ENCODE data around the gene SLC9A4. TPM values are rescaled to one million over a fixed set of nuclear protein-coding genes. Genes with fewer than 3 reads are reported as not detected.

The SLC9A4 gene
- total and polyA plus RNA-seq, 2 donors (not counting 1 experiment from before 2014, with no cell fraction given): 0.20 TPM; not detected in 1

GRCh38 chr2:102461188-102461587 is 11.8 kb upstream of the SLC9A4 start:
- Mint-ChIP-seq H3K9me3 (ENCODE audit: insufficient read depth) (peaks cover 3% of the 10 kb centered on the region), H3K4me1 (no peaks in the 10 kb centered on the region), H3K4me3 (no peak overlapping the region), H3K27ac (no peak overlapping the region), H3K27me3 (peaks cover 29% of the 10 kb centered on the region)
- no peak for TF ChIP-seq EZH2 (IDR thresholded peaks at IDR 0.05; ENCODE audit: borderline replicate concordance, insufficient read depth, low read depth, low read length, poor library complexity, severe bottlenecking)
- TF ChIP-seq CTCF (IDR thresholded peaks at IDR 0.05): no peak
- Histone ChIP-seq H3K27ac (ENCODE audit: low read length in 2 of 2) (no peak overlapping the region), H3K36me3 (replicated peaks in 1 of 2; ENCODE audit: control extremely low read depth in 1 of 2, control insufficient read depth in 1 of 2, extremely low read depth in 1 of 2, insufficient read depth in 2 of 2, low read length in 1 of 2) (no peaks in the 10 kb centered on the region), H4K20me1 (ENCODE audit: control insufficient read depth, insufficient read depth, low read length, poor library complexity, severe bottlenecking) (no peaks in the 10 kb centered on the region), H3K27me3 (replicated peaks in 1 of 4; ENCODE audit: control extremely low read depth in 1 of 4, control insufficient read depth in 3 of 4, insufficient read depth in 4 of 4, low read length in 3 of 4) (peaks cover 0 to 4% (median 0%) of the 10 kb centered on the region in 4 experiments), H3K9ac (ENCODE audit: low read length) (no peak overlapping the region), H3K79me2 (ENCODE audit: control insufficient read depth, insufficient read depth, low read length) (no peaks in the 10 kb centered on the region), H3K9me3 (ENCODE audit: control extremely low read depth in 1 of 3, control insufficient read depth in 2 of 3, insufficient read depth in 1 of 3, low read length in 2 of 3) (peaks cover 0 to 4% (median 0%) of the 10 kb centered on the region in 3 donors), H3K4me1 (ENCODE audit: control insufficient read depth in 2 of 2, insufficient read depth in 2 of 2, low read length in 2 of 2) (no peaks in the 10 kb centered on the region), H2AFZ (ENCODE audit: insufficient read depth, low read depth, low read length, poor library complexity, severe bottlenecking) (no peak overlapping the region), H3K4me2 (replicated peaks; ENCODE audit: low read depth, low read length, poor library complexity, severe bottlenecking) (no peak overlapping the region), H3K4me3 (ENCODE audit: control extremely low read depth in 1 of 5, extremely low read depth in 1 of 5, insufficient read depth in 1 of 5, low read depth in 2 of 5, low read length in 4 of 5) (no peak overlapping the region)
- POLR2A ChIA-PET: no interaction called here
- intact Hi-C loops (cut with micrococcal nuclease): no loop called here
- no peak for DNase-seq
- WGBS (ENCODE audit: insufficient coverage): 90% methylated on average over 5 of the region's 6 CpGs
- CTCF ChIA-PET: interaction anchor here (0.9 to 3.4 kb wide), 3 partner anchors 9 to 220 kb away, joined by 4 to 17 read pairs (median 5); partner anchors contain the start of gene SLC9A4
- no peak for ATAC-seq (ENCODE audit: low read depth)

GRCh38 chr2:102463160-102463559 is 9.9 kb upstream of the SLC9A4 start:
- Mint-ChIP-seq H3K9me3 (ENCODE audit: insufficient read depth) (peaks cover 3% of the 10 kb centered on the region), H3K4me1 (no peaks in the 10 kb centered on the region), H3K4me3 (no peak overlapping the region), H3K27ac (no peak overlapping the region), H3K27me3 (peaks cover 27% of the 10 kb centered on the region)
- H3K4me3 ChIP-seq (ENCODE audit: control extremely low read depth in 1 of 5, extremely low read depth in 1 of 5, insufficient read depth in 1 of 5, low read depth in 2 of 5, low read length in 4 of 5): no peak overlapping the region
- no peak overlapping the region for H3K9ac ChIP-seq (ENCODE audit: low read length)
- DNase-seq (no peak), ATAC-seq (ENCODE audit: low read depth) (no peak)
- intact Hi-C loops (cut with micrococcal nuclease): no loop called here
- CTCF ChIA-PET: interaction anchor here (3.4 kb wide), 1 partner anchor 10 kb away, joined by 17 read pairs; the partner anchor contains the start of gene SLC9A4
- POLR2A ChIA-PET: no interaction called here
- no peaks in the 10 kb centered on the region for H3K79me2 ChIP-seq (ENCODE audit: control insufficient read depth, insufficient read depth, low read length)
- H3K27me3 ChIP-seq (replicated peaks in 1 of 4; ENCODE audit: control extremely low read depth in 1 of 4, control insufficient read depth in 3 of 4, insufficient read depth in 4 of 4, low read length in 3 of 4): peaks cover 0 to 4% (median 0%) of the 10 kb centered on the region in 4 experiments
- peaks cover 0 to 4% (median 0%) of the 10 kb centered on the region in 3 donors for H3K9me3 ChIP-seq (ENCODE audit: control extremely low read depth in 1 of 3, control insufficient read depth in 2 of 3, insufficient read depth in 1 of 3, low read length in 2 of 3)
- H3K27ac ChIP-seq (ENCODE audit: low read length in 2 of 2): no peak overlapping the region
- no peaks in the 10 kb centered on the region for H4K20me1 ChIP-seq (ENCODE audit: control insufficient read depth, insufficient read depth, low read length, poor library complexity, severe bottlenecking)
- TF ChIP-seq CTCF (IDR thresholded peaks at IDR 0.05): no peak
- TF ChIP-seq EZH2 (IDR thresholded peaks at IDR 0.05; ENCODE audit: borderline replicate concordance, insufficient read depth, low read depth, low read length, poor library complexity, severe bottlenecking): no peak
- no peak overlapping the region for H3K4me2 ChIP-seq (replicated peaks; ENCODE audit: low read depth, low read length, poor library complexity, severe bottlenecking)
- no peaks in the 10 kb centered on the region for H3K36me3 ChIP-seq (replicated peaks in 1 of 2; ENCODE audit: control extremely low read depth in 1 of 2, control insufficient read depth in 1 of 2, extremely low read depth in 1 of 2, insufficient read depth in 2 of 2, low read length in 1 of 2)
- WGBS (ENCODE audit: insufficient coverage): 90% methylated on average over 2 of the region's 5 CpGs
- no peaks in the 10 kb centered on the region for H3K4me1 ChIP-seq (ENCODE audit: control insufficient read depth in 2 of 2, insufficient read depth in 2 of 2, low read length in 2 of 2)
- no peak overlapping the region for H2AFZ ChIP-seq (ENCODE audit: insufficient read depth, low read depth, low read length, poor library complexity, severe bottlenecking)

Measured in B cell (primary cell).